ENCODE data around the gene ZNF821.

- TF ChIP-seq CTCF (IDR thresholded peaks at IDR 0.05) (peak; percentile 82 to 97 (median 87)), POLR2A (IDR thresholded peaks at IDR 0.05) (no peak)
Measured at GRCh38 chr16:71882505-71883167, 1.3 kb downstream of the ZNF821 start.
